ENCODE data around the gene CYP2R1.

The CYP2R1 gene

DNA sequence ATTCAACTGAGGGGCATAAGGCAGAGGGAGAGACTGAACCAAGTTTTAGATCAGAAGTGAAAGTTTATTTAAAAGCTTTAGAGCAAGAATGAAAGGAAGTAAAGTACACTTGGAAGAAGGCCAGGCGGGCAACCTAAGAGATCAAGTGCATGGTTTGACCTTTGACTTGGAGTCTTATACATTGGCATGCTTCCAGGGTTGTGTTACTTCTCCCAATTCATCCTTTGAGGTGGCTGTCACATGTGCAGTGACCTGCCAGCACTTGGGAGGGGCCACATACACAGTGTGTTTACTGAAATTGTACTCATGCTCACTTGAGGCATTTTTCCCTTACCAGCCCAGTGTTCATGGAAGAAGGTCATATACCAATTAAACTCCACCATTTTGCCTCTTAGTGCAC, 30.4 kb downstream of the CYP2R1 start:
- no peak overlapping the region for H3K27ac ChIP-seq
- TF ChIP-seq CTCF (conservative IDR thresholded peaks at IDR 0.05; ENCODE audit: low read depth, low read length): no peak
- H2AFZ ChIP-seq (ENCODE audit: low read depth): no peak overlapping the region
- H3K4me1 ChIP-seq (ENCODE audit: low read depth, poor library complexity, severe bottlenecking): peaks cover 19% of the 10 kb centered on the region
- H3K27me3 ChIP-seq (ENCODE audit: insufficient read depth, low read depth): no peaks in the 10 kb centered on the region
- no peaks in the 10 kb centered on the region for H3K79me2 ChIP-seq (ENCODE audit: insufficient read depth, low read depth)
- H3K9ac ChIP-seq: no peak overlapping the region
- no peaks in the 10 kb centered on the region; the same call in 1 of the 2 replicates for H3K36me3 ChIP-seq (ENCODE audit: insufficient read depth)
- H3K4me3 ChIP-seq (IDR thresholded peaks at IDR 0.05; ENCODE audit: insufficient read depth, low read depth, low read length): no peak overlapping the region
- no peaks in the 10 kb centered on the region for H4K20me1 ChIP-seq (ENCODE audit: insufficient read depth)
- no peak overlapping the region for H3K4me2 ChIP-seq

- Histone ChIP-seq H3K4me3 (IDR thresholded peaks at IDR 0.05; ENCODE audit: insufficient read depth, low read depth, low read length) (no peak overlapping the region), H3K4me2 (no peak overlapping the region), H2AFZ (ENCODE audit: low read depth) (no peak overlapping the region), H3K9ac (no peak overlapping the region), H3K36me3 (ENCODE audit: insufficient read depth) (no peaks in the 10 kb centered on the region; the same call in 1 of the 2 replicates), H3K4me1 (ENCODE audit: low read depth, poor library complexity, severe bottlenecking) (peaks cover 19% of the 10 kb centered on the region), H4K20me1 (ENCODE audit: insufficient read depth) (no peaks in the 10 kb centered on the region), H3K27me3 (ENCODE audit: insufficient read depth, low read depth) (no peaks in the 10 kb centered on the region), H3K27ac (no peak overlapping the region), H3K79me2 (ENCODE audit: insufficient read depth, low read depth) (no peaks in the 10 kb centered on the region)
- no peak for TF ChIP-seq CTCF (conservative IDR thresholded peaks at IDR 0.05; ENCODE audit: low read depth, low read length)
These were observed 31.5 kb downstream of the CYP2R1 start for GRCh38 chr11:14860511-14860910.

GRCh38 chr11:14858404-14858803, 33.6 kb downstream of the CYP2R1 start:
- no peak overlapping the region for H2AFZ ChIP-seq (ENCODE audit: low read depth)
- TF ChIP-seq CTCF (conservative IDR thresholded peaks at IDR 0.05; ENCODE audit: low read depth, low read length): no peak

GRCh38 chr11:14857621-14858020, 34.4 kb downstream of the CYP2R1 start:
- H3K79me2 ChIP-seq (ENCODE audit: insufficient read depth, low read depth): no peaks in the 10 kb centered on the region

More at GRCh38 chr11:14858404-14858803, 33.6 kb downstream of the CYP2R1 start:
- Histone ChIP-seq H3K36me3 (ENCODE audit: insufficient read depth) (no peaks in the 10 kb centered on the region; the same call in 1 of the 2 replicates), H3K4me1 (ENCODE audit: low read depth, poor library complexity, severe bottlenecking) (peaks cover 19% of the 10 kb centered on the region), H3K4me3 (IDR thresholded peaks at IDR 0.05; ENCODE audit: insufficient read depth, low read depth, low read length) (no peak overlapping the region), H3K9ac (no peak overlapping the region), H3K27me3 (ENCODE audit: insufficient read depth, low read depth) (no peaks in the 10 kb centered on the region), H3K4me2 (no peak overlapping the region), H4K20me1 (ENCODE audit: insufficient read depth) (no peaks in the 10 kb centered on the region), H3K27ac (no peak overlapping the region), H3K79me2 (ENCODE audit: insufficient read depth, low read depth) (no peaks in the 10 kb centered on the region)

More at GRCh38 chr11:14857621-14858020, 34.4 kb downstream of the CYP2R1 start:
- no peak overlapping the region for H2AFZ ChIP-seq (ENCODE audit: low read depth)
- no peaks in the 10 kb centered on the region for H3K36me3 ChIP-seq (ENCODE audit: insufficient read depth)
- no peak overlapping the region for H3K27ac ChIP-seq
- H3K27me3 ChIP-seq (ENCODE audit: insufficient read depth, low read depth): no peaks in the 10 kb centered on the region
- H3K4me3 ChIP-seq (IDR thresholded peaks at IDR 0.05; ENCODE audit: insufficient read depth, low read depth, low read length): no peak overlapping the region
- no peak for TF ChIP-seq CTCF (conservative IDR thresholded peaks at IDR 0.05; ENCODE audit: low read depth, low read length)
- H3K9ac ChIP-seq: no peak overlapping the region
- no peak overlapping the region for H3K4me2 ChIP-seq
- peaks cover 20% of the 10 kb centered on the region for H3K4me1 ChIP-seq (ENCODE audit: low read depth, poor library complexity, severe bottlenecking)
- no peaks in the 10 kb centered on the region for H4K20me1 ChIP-seq (ENCODE audit: insufficient read depth)
